ENCODE measurements around the gene CDNF. TPM values are rescaled to one million over a fixed set of nuclear protein-coding genes. Genes with fewer than 3 reads are reported as not detected.

CDNF gene
- total RNA-seq, 2 donors from 2014 or later: 15.8 to 18.4 TPM

GRCh38 chr10:14812271-14812670 is 25.6 kb downstream of the CDNF start:
- TF ChIP-seq POLR2AphosphoS5 (IDR thresholded peaks at IDR 0.05) (no peak), CTCF (IDR thresholded peaks at IDR 0.05) (no peak), POLR2A (IDR thresholded peaks at IDR 0.05) (no peak)
- no peaks in the 10 kb centered on the region for H3K4me1 ChIP-seq (replicated peaks)
- DNase-seq (ENCODE audit: low spot score): no peak
- WGBS: 100% methylated on average over 3 of the region's 3 CpGs
- no peaks in the 10 kb centered on the region for H3K27me3 ChIP-seq (replicated peaks; ENCODE audit: insufficient read depth)
- intact Hi-C loops (cut with DNase I): no loop called here
- no peaks in the 10 kb centered on the region for H3K9me3 ChIP-seq
- no peak overlapping the region for H3K27ac ChIP-seq
- no peaks in the 10 kb centered on the region for H3K36me3 ChIP-seq
- H3K4me3 ChIP-seq: no peak overlapping the region

- no peak for DNase-seq (ENCODE audit: low spot score)
- Histone ChIP-seq H3K4me1 (replicated peaks) (no peaks in the 10 kb centered on the region), H3K27ac (no peak overlapping the region), H3K4me3 (no peak overlapping the region), H3K27me3 (replicated peaks; ENCODE audit: insufficient read depth) (no peaks in the 10 kb centered on the region), H3K9me3 (no peaks in the 10 kb centered on the region), H3K36me3 (no peaks in the 10 kb centered on the region)
- intact Hi-C loops (cut with DNase I): no loop called here
- WGBS: 64% methylated on average over 9 of the region's 9 CpGs
- TF ChIP-seq POLR2A (IDR thresholded peaks at IDR 0.05) (no peak), POLR2AphosphoS5 (IDR thresholded peaks at IDR 0.05) (no peak), CTCF (IDR thresholded peaks at IDR 0.05) (no peak)
Observed at GRCh38 chr10:14810969-14811953, 26.6 kb downstream of the CDNF start.

GRCh38 chr10:14806318-14806717 is 31.5 kb downstream of the CDNF start:
- H3K4me1 ChIP-seq (replicated peaks): no peaks in the 10 kb centered on the region
- intact Hi-C loops (cut with DNase I): no loop called here

GRCh38 chr10:14803827-14804226 is 34.0 kb downstream of the CDNF start:
- intact Hi-C loops (cut with DNase I): no loop called here
- 46% methylated on average over 1 of the region's 1 CpG for whole genome bisulfite sequencing
- TF ChIP-seq POLR2A (IDR thresholded peaks at IDR 0.05): no peak
- no peak for TF ChIP-seq CTCF (IDR thresholded peaks at IDR 0.05)
- no peak for TF ChIP-seq POLR2AphosphoS5 (IDR thresholded peaks at IDR 0.05)

More at GRCh38 chr10:14806318-14806717, 31.5 kb downstream of the CDNF start:
- no peak for DNase-seq (ENCODE audit: low spot score)
- Histone ChIP-seq H3K36me3 (no peaks in the 10 kb centered on the region), H3K9me3 (no peaks in the 10 kb centered on the region), H3K27ac (no peak overlapping the region), H3K4me3 (no peak overlapping the region), H3K27me3 (replicated peaks; ENCODE audit: insufficient read depth) (no peaks in the 10 kb centered on the region)
- WGBS: 31% methylated on average over 3 of the region's 3 CpGs
- TF ChIP-seq POLR2A (IDR thresholded peaks at IDR 0.05) (no peak), POLR2AphosphoS5 (IDR thresholded peaks at IDR 0.05) (no peak), CTCF (IDR thresholded peaks at IDR 0.05) (no peak)

GRCh38 chr10:14801723-14802122 is 36.1 kb downstream of the CDNF start:
- intact Hi-C loops (cut with DNase I): no loop called here
- H3K4me1 ChIP-seq (replicated peaks): no peaks in the 10 kb centered on the region

More at GRCh38 chr10:14803827-14804226, 34.0 kb downstream of the CDNF start:
- no peaks in the 10 kb centered on the region for H3K27me3 ChIP-seq (replicated peaks; ENCODE audit: insufficient read depth)
- H3K4me3 ChIP-seq: no peak overlapping the region
- no peaks in the 10 kb centered on the region for H3K4me1 ChIP-seq (replicated peaks)
- DNase-seq (ENCODE audit: low spot score): no peak
- no peaks in the 10 kb centered on the region for H3K9me3 ChIP-seq
- H3K27ac ChIP-seq: no peak overlapping the region
- H3K36me3 ChIP-seq: no peaks in the 10 kb centered on the region

More at GRCh38 chr10:14801723-14802122, 36.1 kb downstream of the CDNF start:
- no peak overlapping the region for H3K27ac ChIP-seq
- no peaks in the 10 kb centered on the region for H3K27me3 ChIP-seq (replicated peaks; ENCODE audit: insufficient read depth)
- no peak overlapping the region for H3K4me3 ChIP-seq
- DNase-seq (ENCODE audit: low spot score): no peak
- WGBS: 55% methylated on average over 5 of the region's 5 CpGs
- no peaks in the 10 kb centered on the region for H3K36me3 ChIP-seq
- no peak for TF ChIP-seq POLR2A (IDR thresholded peaks at IDR 0.05)
- no peak for TF ChIP-seq CTCF (IDR thresholded peaks at IDR 0.05)
- no peak for TF ChIP-seq POLR2AphosphoS5 (IDR thresholded peaks at IDR 0.05)
- H3K9me3 ChIP-seq: no peaks in the 10 kb centered on the region
